Central memory CD4-positive, alpha-beta T cell (primary cell): Measurements from ENCODE around the gene TLE4.

Experiments used
- DNase-seq: peaks from one replicate; pipeline ENCODE4 v3.0.0; 2022

TLE4 gene

GRCh38 chr9:79665931-79666330 lies 94.2 kb downstream of the TLE4 start:
- DNase-seq: no peak

- DNase-seq: no peak
These were observed 95.4 kb downstream of the TLE4 start for GRCh38 chr9:79667120-79667519.

- no peak for DNase-seq
These were observed 96.2 kb downstream of the TLE4 start for GRCh38 chr9:79667817-79668436.

GRCh38 chr9:79668956-79669355 lies 97.2 kb downstream of the TLE4 start:
- no peak for DNase-seq

GRCh38 chr9:79670269-79670961 lies 98.7 kb downstream of the TLE4 start:
- no peak for DNase-seq

GRCh38 chr9:79671558-79671957 lies 99.8 kb downstream of the TLE4 start:
- DNase-seq: no peak

GRCh38 chr9:79672236-79672635 lies 100.5 kb downstream of the TLE4 start:
- no peak for DNase-seq

- no peak for DNase-seq
These were observed 101.1 kb downstream of the TLE4 start for GRCh38 chr9:79672891-79673290.

- no peak for DNase-seq
These were observed 101.8 kb downstream of the TLE4 start for GRCh38 chr9:79673614-79674013.

- no peak for DNase-seq
These were observed 102.5 kb downstream of the TLE4 start for GRCh38 chr9:79674052-79674777.

GRCh38 chr9:79681576-79681975 lies 109.8 kb downstream of the TLE4 start:
- no peak for DNase-seq

- no peak for DNase-seq
These were observed 110.4 kb downstream of the TLE4 start for GRCh38 chr9:79682076-79682736.

- no peak for DNase-seq
These were observed 112.3 kb downstream of the TLE4 start for GRCh38 chr9:79684059-79684458.

- DNase-seq: no peak
These were observed 113.2 kb downstream of the TLE4 start for GRCh38 chr9:79684711-79685575.

- no peak for DNase-seq
These were observed 113.8 kb downstream of the TLE4 start for GRCh38 chr9:79685577-79685976.

GRCh38 chr9:79686381-79687130 lies 114.8 kb downstream of the TLE4 start:
- no peak for DNase-seq

- DNase-seq: peak; percentile 40
These were observed 115.3 kb downstream of the TLE4 start for GRCh38 chr9:79687131-79687447.

- no peak for DNase-seq
These were observed 116.6 kb downstream of the TLE4 start for GRCh38 chr9:79688363-79688762.

- no peak for DNase-seq
These were observed 117.8 kb downstream of the TLE4 start for GRCh38 chr9:79689576-79689975.

- no peak for DNase-seq
These were observed 119.7 kb downstream of the TLE4 start for GRCh38 chr9:79691496-79691895.

- DNase-seq: no peak
These were observed 121.2 kb downstream of the TLE4 start for GRCh38 chr9:79692857-79693571.
